HL-60 (cell line): ENCODE measurements around the gene AP1M2.
A peak's percentile ranks its signal among the peaks of the same experiment; 100 is the strongest.
"Not testable (repeated sequence)": the region's sequence is repeated elsewhere in the genome, so short reads cannot be mapped to it uniquely, and the experiment has no call there.

Source experiments
- DNase-seq, 2 experiments: peaks; one replicate each; pipeline ENCODE4 v3.0.0-alpha.2; 2010 to 2020; ENCODE audit warnings: low read depth in 1 of 2, low spot score in 1 of 2
- H3K27ac ChIP-seq: fragments of 250-450 bp; sonication (Bioruptor Pico); replicated peaks from 2 replicates; pipeline ENCODE4 v1.5.1; 2020; ENCODE audit warnings: mild to moderate bottlenecking, moderate library complexity
- H3K27me3 ChIP-seq: fragments of 250-450 bp; sonication (Bioruptor Pico); 2 replicates; pipeline ENCODE4 v1.5.1; 2021; ENCODE audit warnings: mild to moderate bottlenecking, moderate library complexity; ENCODE audit not compliant: insufficient read depth, poor library complexity, severe bottlenecking
- H3K4me3 ChIP-seq: replicated peaks from 2 replicates; pipeline ENCODE4 v1.5.1; 2011; ENCODE audit warnings: mild to moderate bottlenecking, control low read depth, low read length; ENCODE audit not compliant: insufficient read depth
- CTCF ChIP-seq: IDR thresholded peaks from one replicate; pipeline ENCODE4 v1.5.1; 2011; ENCODE audit warnings: low read length, control low read depth, inconsistent platforms; ENCODE audit not compliant: insufficient read depth
- GABPA ChIP-seq: IDR thresholded peaks from 2 replicates; pipeline ENCODE4 v1.6.1; 2012; ENCODE audit warnings: low read depth
- POLR2AphosphoS5 ChIP-seq: IDR thresholded peaks from 2 replicates; pipeline ENCODE4 v1.6.1; 2012; ENCODE audit warnings: low read depth
- REST ChIP-seq: IDR thresholded peaks from 2 replicates; pipeline ENCODE4 v1.6.1; 2012; ENCODE audit warnings: low read depth; ENCODE audit not compliant: insufficient replicate concordance
- SPI1 ChIP-seq: IDR thresholded peaks from 2 replicates; pipeline ENCODE4 v1.6.1; 2012; ENCODE audit warnings: low read depth, mild to moderate bottlenecking, borderline replicate concordance

AP1M2 gene

GRCh38 chr19:10552510-10553053 lies 34.5 kb downstream of the AP1M2 start:
- DNase-seq: no peak
- Histone ChIP-seq H3K27ac (peak overlapping the region; percentile 50; the same call in 1 of the 2 replicates), H3K4me3 (no peak overlapping the region), H3K27me3 (no peaks in the 10 kb centered on the region)
- TF ChIP-seq REST (no peak), SPI1 (no peak), POLR2AphosphoS5 (no peak; the same call in 1 of the 2 replicates), GABPA (no peak), CTCF (no peak)

- Histone ChIP-seq H3K27ac (no peak overlapping the region), H3K4me3 (no peak overlapping the region), H3K27me3 (no peaks in the 10 kb centered on the region)
- TF ChIP-seq SPI1: no peak
- no peak for TF ChIP-seq GABPA
- TF ChIP-seq REST: no peak
- 0 out of 2 replicates have a peak, but pooled peaks have one; percentile 16 for TF ChIP-seq POLR2AphosphoS5
- TF ChIP-seq CTCF: peak; percentile 20
- DNase-seq: peak in 1 of 2 experiments; percentile 81
Measured at GRCh38 chr19:10551698-10552301, 35.3 kb downstream of the AP1M2 start.

GRCh38 chr19:10551006-10551405 lies 36.1 kb downstream of the AP1M2 start:
- not testable (repeated sequence) for H3K27ac ChIP-seq, H3K27me3 ChIP-seq, H3K4me3 ChIP-seq, DNase-seq

GRCh38 chr19:10550336-10550735 lies 36.8 kb downstream of the AP1M2 start:
- Histone ChIP-seq H3K4me3 (no peak overlapping the region), H3K27ac (no peak overlapping the region), H3K27me3 (no peaks in the 10 kb centered on the region)
- TF ChIP-seq POLR2AphosphoS5 (no peak), GABPA (no peak)
- DNase-seq: no peak

GRCh38 chr19:10549733-10550132 lies 37.4 kb downstream of the AP1M2 start:
- Histone ChIP-seq H3K27ac (no peak overlapping the region), H3K4me3 (no peak overlapping the region), H3K27me3 (no peaks in the 10 kb centered on the region)
- DNase-seq: no peak
- TF ChIP-seq POLR2AphosphoS5: no peak
- TF ChIP-seq SPI1: no peak
- no peak for TF ChIP-seq CTCF
- no peak for TF ChIP-seq REST
- no peak for TF ChIP-seq GABPA
